GM06990 (cell line): ENCODE measurements around the gene PRRT1.

Source experiments
- DNase-seq: peaks from one replicate; pipeline ENCODE4 v3.0.0-alpha.2; 2011; ENCODE audit not compliant: insufficient read length; ENCODE audit errors: extremely low read depth
- H3K27me3 ChIP-seq: replicated peaks from 2 replicates; pipeline ENCODE4 v1.6.0; 2011; ENCODE audit warnings: low read length; ENCODE audit not compliant: control insufficient read depth, insufficient read depth
- H3K36me3 ChIP-seq: 2 replicates; pipeline ENCODE4 v1.5.1; 2011; ENCODE audit warnings: low read length; ENCODE audit not compliant: control insufficient read depth, insufficient read depth
- H3K4me3 ChIP-seq: replicated peaks from 2 replicates; pipeline ENCODE4 v1.5.1; 2011; ENCODE audit warnings: low read depth, mild to moderate bottlenecking, control low read depth, low read length
- CTCF ChIP-seq: IDR thresholded peaks from 2 replicates; pipeline ENCODE4 v1.5.1; 2011; ENCODE audit warnings: low read length, control low read depth, mild to moderate bottlenecking, inconsistent platforms; ENCODE audit not compliant: insufficient read depth, poor library complexity, severe bottlenecking

Gene PRRT1

DNA sequence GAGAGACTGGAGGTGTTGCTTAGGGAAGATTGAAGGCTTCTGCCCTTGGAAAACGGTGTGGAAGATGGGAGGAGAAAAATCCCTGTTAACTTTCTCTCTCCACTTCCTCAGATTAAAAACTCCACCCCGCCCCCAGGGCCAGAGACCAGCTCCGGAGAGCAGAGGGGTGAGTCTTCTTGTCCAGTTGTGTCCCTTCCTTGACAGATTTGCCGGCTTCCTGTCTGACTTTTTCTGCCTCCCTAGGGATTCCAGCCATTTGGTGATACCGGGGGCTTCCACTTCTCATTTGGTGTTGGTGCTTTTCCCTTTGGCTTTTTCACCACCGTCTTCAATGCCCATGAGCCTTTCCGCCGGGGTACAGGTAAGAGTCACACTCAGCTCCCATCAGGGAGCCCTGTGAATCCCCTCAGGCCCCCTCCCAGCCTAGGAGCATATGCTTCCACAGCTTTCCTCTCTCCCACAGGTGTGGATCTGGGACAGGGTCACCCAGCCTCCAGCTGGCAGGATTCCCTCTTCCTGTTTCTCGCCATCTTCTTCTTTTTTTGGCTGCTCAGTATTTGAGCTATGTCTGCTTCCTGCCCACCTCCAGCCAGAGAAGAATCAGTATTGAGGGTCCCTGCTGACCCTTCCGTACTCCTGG, 28.1 kb upstream of the PRRT1 start:
- no peak for DNase-seq
- Histone ChIP-seq H3K36me3 (peaks cover 21% of the 10 kb centered on the region), H3K4me3 (no peak overlapping the region; the same call in 1 of the 2 replicates), H3K27me3 (no peaks in the 10 kb centered on the region)
- no peak for TF ChIP-seq CTCF

GRCh38 chr6:32178547-32179440, 27.1 kb upstream of the PRRT1 start:
- Histone ChIP-seq H3K4me3 (peak overlapping the region; percentile 70), H3K27me3 (no peaks in the 10 kb centered on the region), H3K36me3 (peaks cover 21% of the 10 kb centered on the region)
- no peak for DNase-seq
- TF ChIP-seq CTCF: no peak

DNA sequence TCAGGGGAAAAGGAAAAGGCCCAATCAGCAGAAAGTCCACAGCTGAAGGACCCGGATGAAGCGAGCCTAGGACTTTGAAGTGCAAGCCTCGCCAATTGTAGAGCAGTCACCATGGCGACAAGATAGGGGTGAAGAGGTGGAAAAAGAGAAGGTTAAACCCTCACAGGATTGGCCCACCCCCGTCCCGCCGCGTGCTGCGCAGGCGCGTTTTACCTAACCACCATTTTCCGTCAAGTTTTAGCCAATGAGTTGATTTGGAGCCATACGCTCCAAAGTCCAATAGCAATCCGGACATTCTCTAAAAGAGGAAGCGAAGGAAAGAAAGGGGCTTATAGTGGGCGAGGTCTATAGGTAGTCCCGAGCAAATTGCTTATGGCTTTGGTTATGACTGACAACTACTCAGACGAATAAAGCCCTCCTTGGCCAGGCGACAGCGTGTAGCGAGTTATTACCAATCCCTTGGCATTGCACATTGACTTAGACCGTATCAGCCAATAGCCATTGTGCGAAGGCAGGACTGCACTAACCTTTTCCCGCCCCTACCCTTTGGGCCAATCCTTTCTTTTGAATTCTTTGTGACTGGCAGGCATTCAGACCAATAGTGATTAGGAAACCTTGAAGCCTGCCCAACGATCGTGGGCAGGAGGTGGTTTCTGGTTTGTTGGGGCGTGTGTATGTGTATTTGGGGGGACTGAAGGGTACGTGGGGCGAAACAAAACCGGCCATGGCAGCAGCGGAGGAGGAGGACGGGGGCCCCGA, 26.2 kb upstream of the PRRT1 start, which contains the start of gene RNF5:
TSS of gene RNF5 (plus strand) at position 618 of the 759 bp plus-strand sequence. CDS start at position 725, 107 bp downstream.
- no peak for TF ChIP-seq CTCF
- DNase-seq: peak; percentile 99
- Histone ChIP-seq H3K36me3 (peaks cover 14% of the 10 kb centered on the region), H3K27me3 (no peaks in the 10 kb centered on the region), H3K4me3 (peak within 1 kb of the TSS; percentile 92)

- no peaks in the 10 kb centered on the region for H3K27me3 ChIP-seq
- TF ChIP-seq CTCF: no peak
- peaks cover 9% of the 10 kb centered on the region; the same call in 1 of the 2 replicates for H3K36me3 ChIP-seq
- H3K4me3 ChIP-seq: peak overlapping the region; percentile 92
- DNase-seq: no peak
Measured at GRCh38 chr6:32177183-32177787, 25.5 kb upstream of the PRRT1 start.

DNA sequence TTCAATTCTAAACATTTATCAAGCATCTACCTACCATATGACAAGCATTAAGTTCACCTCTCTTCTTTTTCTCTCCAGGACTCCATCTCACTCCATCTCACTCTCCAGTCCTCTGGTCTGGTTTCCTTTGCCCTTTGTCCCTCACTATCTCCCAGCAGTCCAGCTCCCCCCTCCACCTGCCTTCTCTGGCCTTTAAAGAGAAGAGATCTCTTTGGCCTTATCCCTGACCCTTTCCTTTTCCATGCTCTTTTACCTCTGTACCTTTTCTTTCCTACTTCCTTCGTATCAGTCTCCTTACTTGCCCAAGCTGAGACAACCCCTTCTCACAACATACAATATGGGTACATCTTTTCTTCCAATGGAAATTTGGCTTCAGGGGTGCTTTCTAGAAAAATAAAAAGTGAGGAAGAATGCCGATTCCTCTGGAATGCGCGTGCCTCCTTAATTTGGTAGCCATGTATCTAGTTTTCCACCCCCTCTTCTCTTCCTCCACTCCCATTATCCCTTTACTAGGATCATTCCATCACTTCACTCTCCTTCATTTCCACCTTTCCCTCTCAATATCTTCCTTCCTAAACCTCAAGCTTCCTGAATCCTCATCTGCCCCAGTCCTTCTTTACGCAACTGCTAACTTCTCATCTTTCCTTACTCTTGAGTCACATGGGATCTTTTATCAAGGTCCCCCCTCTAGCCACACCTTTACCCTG, 24.9 kb upstream of the PRRT1 start:
- no peak for TF ChIP-seq CTCF
- peak overlapping the region; percentile 92 for H3K4me3 ChIP-seq
- no peak for DNase-seq
- peaks cover 7% of the 10 kb centered on the region; the same call in 1 of the 2 replicates for H3K36me3 ChIP-seq
- no peaks in the 10 kb centered on the region for H3K27me3 ChIP-seq
